Heart left ventricle (tissue), 16 donors: Measurements from ENCODE around the gene RBM15. TPM values are rescaled to one million over a fixed set of nuclear protein-coding genes. Genes with fewer than 3 reads are reported as not detected.
A peak's percentile ranks its signal among the peaks of the same experiment; 100 is the strongest.

Experiments used
- ATAC-seq, 4 donors: fragments of 200-7000 bp; cut with Tn5 transposase; one replicate each; pipeline ENCODE4 v1.9.1; 2020 to 2022; ENCODE audit warnings: moderate library complexity in 4 of 4, mild to moderate bottlenecking in 3 of 4, moderate number of reproducible peaks in 1 of 4
- DNase-seq, 5 donors: peaks; one replicate each; pipeline ENCODE4 v3.0.0-alpha.2; 2020
- H3K27ac ChIP-seq, 12 donors: fragments of 200-600 bp; sonication (generic) in 4 of 12; one replicate each; pipeline versions ENCODE4 v1.5.0 to v1.8.0; 2016 to 2022; ENCODE audit warnings: mild to moderate bottlenecking in 2 of 12
- H3K27me3 ChIP-seq, 9 donors: fragments of 200-600 bp; sonication (generic) in 2 of 9; one replicate each; pipeline versions ENCODE4 v1.5.1 to v1.8.0; 2016 to 2022; ENCODE audit warnings: mild to moderate bottlenecking in 3 of 9
- H3K36me3 ChIP-seq, 9 donors: fragments of 200-600 bp; sonication (generic) in 2 of 9; one replicate each; pipeline versions ENCODE4 v1.5.0 to v1.8.0; 2018 to 2022; ENCODE audit warnings: mild to moderate bottlenecking in 2 of 9
- H3K4me1 ChIP-seq, 12 donors: fragments of 200-600 bp; sonication (generic) in 4 of 12; one replicate each; pipeline versions ENCODE4 v1.5.0 to v1.8.0; 2016 to 2022; ENCODE audit warnings: mild to moderate bottlenecking in 3 of 12
- H3K4me3 ChIP-seq, 12 donors: fragments of 200-600 bp; sonication (generic) in 4 of 12; one replicate each; pipeline versions ENCODE4 v1.5.0 to v1.8.0; 2017 to 2022; ENCODE audit warnings: mild to moderate bottlenecking in 9 of 12, moderate library complexity in 4 of 12
- H3K9me3 ChIP-seq, 12 donors: fragments of 200-600 bp; sonication (generic) in 4 of 12; one replicate each; pipeline versions ENCODE4 v1.5.0 to v1.8.0; 2016 to 2022; ENCODE audit warnings: mild to moderate bottlenecking in 1 of 12
- POLR2A ChIP-seq, 2 donors: fragments of 450-650 bp; IDR thresholded peaks; one replicate each; pipeline ENCODE4 v1.6.1; 2017; ENCODE audit warnings: antibody characterized with exemption in 2 of 2, mild to moderate bottlenecking in 2 of 2, moderate library complexity in 2 of 2
- WGBS, 4 donors: extraction: QIAGEN DNeasy Blood & Tissue Kit in 2 of 4; methylation state at CpG; one replicate each; pipeline versions ENCODE4 v1.1.5 to v1.1.7; 2013 to 2018; 5-methylcytosine and 5-hydroxymethylcytosine counted together
- intact Hi-C, 10 donors: fragments of 100-400 bp; cut with DNase I; formaldehyde crosslinking; loops; one replicate each; pipeline versions ENCODE4 v1.11.1 to v1.14.2; 2022
- polyA plus RNA-seq, 2 donors: library from polyadenylated mRNA; stranded (reverse); fragments of 200-250 nt; gene quantifications; one replicate each; pipeline ENCODE4 v1.2.3, GENCODE V29; 2013
- total RNA-seq, 9 donors: library from RNA; depleted of rRNA in 2 of 9; stranded (reverse); fragments of >200 nt in 2 of 9; fragmentation: NEBNext Ultra II Directional in 3 of 9; extraction: Animal tissue kit (Norgen Biotek cat#: 25700) in 3 of 9; gene quantifications; one replicate each; pipeline versions ENCODE4 v1.1.0 to v1.2.4, GENCODE V29; 2016 to 2023
- TF ChIP-seq, protein P1 (sequence below), 12 donors: fragments of 200-600 bp; sonication (generic) in 4 of 12; IDR thresholded peaks; one replicate each; pipeline versions ENCODE4 v1.5.0 to v1.8.0; 2018 to 2022; ENCODE audit warnings: antibody characterized with exemption in 12 of 12, mild to moderate bottlenecking in 5 of 12
- donor health status: ischemic (EF 13 %, LVEDD 7.1; RV severe dilation, severe dysfunction).
- donor health status: healthy with polysubstance abuse.
- donor health status: DM: no; HTN: yes; CAD: no.
- donor health status: DM: no; HTN: no; CAD: no.
- donor health status: ischemic (EF 25% LVEDD 6.9; RV normal size, moderate dysfunction).
- donor health status: ischemic (EF 25% LVEDD 5.7; RV mildly dilated, moderate dysfunction).
- donor health status: healthy.
- donor health status: DM: yes; HTN: yes; CAD: no.
- donor health status: ischemic (EF 35%, LVEDD 5.7; RV mildly dilated, moderate dysfunction).
- donor health status: nonischemic (EF 11% LVEDD 7.7; RV severe dilation, severe dysfunction).
- donor health status: DM: yes; HTN: yes; CAD: no.
- donor health status: PGD.
- donor health status: ischemic (EF 29% LVEDD 5.4; RV normal size, mild dysfunction).
- donor health status: nonischemic (EF 23%, LVEDD 6.1; RV moderate dilation, normal function).

Gene RBM15
- total and polyA plus RNA-seq, 11 donors, result 4.6 to 24.4 (median 16.3) TPM

DNA sequence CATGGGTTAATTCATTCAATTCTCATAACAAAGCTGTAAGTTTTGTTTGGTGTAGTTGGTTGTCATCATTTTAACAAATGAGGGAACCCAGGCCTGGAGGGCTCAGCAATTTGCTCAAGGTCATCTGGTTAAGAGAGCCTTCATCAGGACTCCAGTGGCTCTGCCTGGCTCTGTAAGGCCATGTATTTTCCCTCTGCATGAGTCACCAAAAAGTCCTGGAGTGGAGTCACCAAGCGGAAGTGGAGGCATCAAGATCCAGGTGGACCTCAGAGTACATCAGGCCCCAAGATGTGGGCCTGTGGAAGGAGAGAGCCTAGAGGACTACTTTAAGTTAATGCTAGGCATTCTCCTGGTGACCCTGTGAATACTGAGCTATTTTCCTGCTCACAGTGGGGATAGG is 30.0 kb upstream of the RBM15 start:
- 83 to 100% (median 98%) methylated on average over 1 of the region's 1 CpG for WGBS, 4 donors
- H3K36me3 ChIP-seq, result no peaks in the 10 kb centered on the region
- H3K4me1 ChIP-seq, result peaks cover 0 to 56% (median 18%) of the 10 kb centered on the region in 12 donors
- ATAC-seq, result peak in 1 of 4 donors; percentile 19
- H3K27ac ChIP-seq, result peak overlapping the region in 1 of 12 donors; percentile 70
- DNase-seq, result no peak
- H3K27me3 ChIP-seq, result no peaks in the 10 kb centered on the region
- no peak for TF ChIP-seq POLR2A (IDR thresholded peaks at IDR 0.05)
- TF ChIP-seq, protein P1, sequence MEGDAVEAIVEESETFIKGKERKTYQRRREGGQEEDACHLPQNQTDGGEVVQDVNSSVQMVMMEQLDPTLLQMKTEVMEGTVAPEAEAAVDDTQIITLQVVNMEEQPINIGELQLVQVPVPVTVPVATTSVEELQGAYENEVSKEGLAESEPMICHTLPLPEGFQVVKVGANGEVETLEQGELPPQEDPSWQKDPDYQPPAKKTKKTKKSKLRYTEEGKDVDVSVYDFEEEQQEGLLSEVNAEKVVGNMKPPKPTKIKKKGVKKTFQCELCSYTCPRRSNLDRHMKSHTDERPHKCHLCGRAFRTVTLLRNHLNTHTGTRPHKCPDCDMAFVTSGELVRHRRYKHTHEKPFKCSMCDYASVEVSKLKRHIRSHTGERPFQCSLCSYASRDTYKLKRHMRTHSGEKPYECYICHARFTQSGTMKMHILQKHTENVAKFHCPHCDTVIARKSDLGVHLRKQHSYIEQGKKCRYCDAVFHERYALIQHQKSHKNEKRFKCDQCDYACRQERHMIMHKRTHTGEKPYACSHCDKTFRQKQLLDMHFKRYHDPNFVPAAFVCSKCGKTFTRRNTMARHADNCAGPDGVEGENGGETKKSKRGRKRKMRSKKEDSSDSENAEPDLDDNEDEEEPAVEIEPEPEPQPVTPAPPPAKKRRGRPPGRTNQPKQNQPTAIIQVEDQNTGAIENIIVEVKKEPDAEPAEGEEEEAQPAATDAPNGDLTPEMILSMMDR (IDR thresholded peaks at IDR 0.05), result no peak
- no peak overlapping the region for H3K4me3 ChIP-seq
- H3K9me3 ChIP-seq, result no peaks in the 10 kb centered on the region
- intact Hi-C loops, result no loop called here

DNA sequence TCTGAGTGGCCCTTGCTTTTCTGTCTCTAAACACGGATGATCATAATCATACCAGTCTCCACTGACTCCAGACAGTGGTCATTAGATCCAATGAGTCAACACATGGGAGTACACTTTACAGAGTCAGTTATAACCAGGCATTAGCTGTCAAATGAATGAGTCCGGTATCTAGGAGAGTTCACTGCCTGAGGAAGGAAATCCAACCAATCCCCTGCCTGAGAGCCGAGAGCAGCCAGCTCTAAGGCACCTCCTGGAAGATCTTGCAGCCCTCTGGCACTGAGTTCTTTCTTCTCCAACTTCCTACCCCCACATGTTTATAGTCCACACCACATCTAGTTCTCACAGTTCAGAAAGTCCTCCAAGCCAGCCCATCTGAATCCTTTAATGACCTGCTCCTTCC is 29.4 kb upstream of the RBM15 start:
- H3K4me3 ChIP-seq, result no peak overlapping the region
- WGBS, 4 donors, result 72 to 87% (median 77%) methylated on average over 3 of the region's 3 CpGs
- DNase-seq (no peak), ATAC-seq (no peak)
- no peaks in the 10 kb centered on the region for H3K36me3 ChIP-seq
- TF ChIP-seq POLR2A (IDR thresholded peaks at IDR 0.05), result no peak
- TF ChIP-seq, protein P1 (IDR thresholded peaks at IDR 0.05), result no peak
- no peaks in the 10 kb centered on the region for H3K9me3 ChIP-seq
- peak overlapping the region in 5 of 12 donors; percentile 31 to 70 (median 55) for H3K27ac ChIP-seq
- intact Hi-C loops, result loop anchor here in 9 of 10 donors (2.0 to 10.0 kb wide), 7 partner anchors 148 to 257 kb away; no protein-coding TSS in a partner anchor
- no peaks in the 10 kb centered on the region for H3K27me3 ChIP-seq
- H3K4me1 ChIP-seq, result peaks cover 0 to 56% (median 18%) of the 10 kb centered on the region in 12 donors

DNA sequence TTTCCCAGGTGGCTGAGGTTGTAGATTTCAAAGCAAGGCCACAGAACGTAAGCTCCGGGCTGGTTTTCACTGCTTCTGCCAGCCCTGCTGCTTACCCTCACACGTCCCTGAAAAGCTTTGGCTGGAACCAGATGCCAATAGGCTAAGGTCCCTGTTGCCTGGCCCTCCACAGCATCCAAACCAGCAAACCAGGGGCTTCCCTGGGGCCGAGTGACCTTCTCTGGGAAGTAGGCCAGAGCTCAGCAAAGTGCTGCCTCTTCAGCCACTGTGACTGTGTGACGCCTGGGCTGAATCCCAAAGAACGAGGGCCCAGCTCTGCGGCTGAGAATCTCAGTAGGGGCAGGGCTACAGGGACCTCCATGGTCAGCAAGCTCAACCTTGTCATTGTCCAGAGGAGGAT is 28.9 kb upstream of the RBM15 start:
- Histone ChIP-seq H3K9me3 (no peaks in the 10 kb centered on the region), H3K4me1 (peaks cover 0 to 56% (median 18%) of the 10 kb centered on the region in 12 donors), H3K27ac (peak overlapping the region in 7 of 12 donors; percentile 31 to 70 (median 46)), H3K4me3 (no peak overlapping the region), H3K27me3 (no peaks in the 10 kb centered on the region), H3K36me3 (no peaks in the 10 kb centered on the region)
- intact Hi-C loops, result loop anchor here in 9 of 10 donors (2.0 to 10.0 kb wide), 7 partner anchors 147 to 258 kb away; no protein-coding TSS in a partner anchor
- no peak for TF ChIP-seq POLR2A (IDR thresholded peaks at IDR 0.05)
- TF ChIP-seq, protein P1 (IDR thresholded peaks at IDR 0.05), result no peak
- DNase-seq (peak; percentile 52 to 80 (median 65)), ATAC-seq (peak; percentile 45 to 79 (median 62))
- 30 to 45% (median 37%) methylated on average over 7 of the region's 7 CpGs for WGBS, 4 donors

DNA sequence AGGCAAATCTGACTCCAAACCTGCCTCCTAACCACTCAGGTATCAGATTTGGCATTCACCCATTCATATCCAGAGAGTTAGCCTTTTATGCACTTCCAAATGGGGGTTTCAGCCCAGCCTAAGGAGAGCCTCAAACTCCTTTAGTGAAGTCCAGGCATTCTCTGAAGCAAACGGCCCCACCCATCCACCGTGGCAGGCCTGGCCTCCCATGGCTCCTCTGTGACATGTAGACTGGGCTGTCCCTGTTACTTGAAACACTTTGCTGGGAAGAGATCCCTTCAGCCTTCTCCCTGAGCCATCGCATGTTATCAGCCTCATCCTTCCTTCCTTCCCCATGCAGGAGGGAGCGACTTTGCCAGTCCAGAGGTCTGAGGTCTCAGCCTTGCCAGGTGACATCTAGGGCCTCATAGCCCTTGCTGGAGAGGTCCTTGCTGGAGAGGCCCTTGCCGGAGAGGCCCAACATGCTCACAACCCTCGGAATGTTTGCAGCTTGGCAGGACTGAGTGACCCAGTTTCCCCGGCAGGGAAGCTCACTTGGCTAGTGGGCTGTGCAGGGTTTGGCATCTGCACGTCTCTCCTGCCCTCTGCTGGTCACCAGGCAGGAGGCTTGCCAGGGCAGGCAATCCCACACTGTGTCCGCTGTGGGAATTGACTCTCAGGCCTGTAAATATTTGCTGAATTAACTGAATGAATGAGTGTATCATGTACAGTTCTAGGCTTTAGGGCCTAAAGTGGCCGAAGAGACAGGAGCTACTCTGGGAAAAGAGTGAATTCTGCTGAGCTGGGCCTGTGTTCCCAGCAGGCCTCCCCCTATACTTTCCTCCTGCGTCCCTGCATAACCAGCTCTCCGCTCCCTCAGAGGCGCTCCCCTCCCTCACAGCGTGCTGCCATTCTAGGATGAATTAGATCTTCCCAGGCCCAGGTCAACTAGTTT is 26.7 kb upstream of the RBM15 start:
- no peak overlapping the region for H3K27ac ChIP-seq
- TF ChIP-seq, protein P1 (IDR thresholded peaks at IDR 0.05), result peak; percentile 84 to 98 (median 94)
- TF ChIP-seq POLR2A (IDR thresholded peaks at IDR 0.05), result no peak
- peaks cover 0 to 50% (median 17%) of the 10 kb centered on the region in 12 donors for H3K4me1 ChIP-seq

More for the DNA sequence above, 26.7 kb upstream of the RBM15 start:
- ATAC-seq (peak; percentile 89 to 96 (median 94)), DNase-seq (peak; percentile 83 to 89 (median 85))
- 42 to 58% (median 43%) methylated on average over 6 to 14 of the region's 14 CpGs for WGBS, 4 donors
- H3K36me3 ChIP-seq, result no peaks in the 10 kb centered on the region
- intact Hi-C loops, result loop anchor here (1.0 to 10.0 kb wide), 11 partner anchors 104 to 260 kb away; no protein-coding TSS in a partner anchor
- no peaks in the 10 kb centered on the region for H3K27me3 ChIP-seq
- H3K9me3 ChIP-seq, result no peaks in the 10 kb centered on the region
- H3K4me3 ChIP-seq, result no peak overlapping the region
